HFF-Myc (cell line): ENCODE data around the gene RNASEH2B.

Experiments used
- DNase-seq: peaks from one replicate; pipeline ENCODE4 v3.0.0-alpha.2; 2011; ENCODE audit warnings: low read depth; ENCODE audit errors: extremely low read depth
- H3K4me3 ChIP-seq: replicated peaks from 2 replicates; pipeline ENCODE4 v1.5.1; 2011; ENCODE audit warnings: low read depth, mild to moderate bottlenecking, control low read depth, low read length
- CTCF ChIP-seq: IDR thresholded peaks from 2 replicates; pipeline ENCODE4 v1.5.1; 2012; ENCODE audit warnings: mild to moderate bottlenecking, low read depth, low read length, control low read depth; ENCODE audit errors: missing control alignments

The RNASEH2B gene

DNA sequence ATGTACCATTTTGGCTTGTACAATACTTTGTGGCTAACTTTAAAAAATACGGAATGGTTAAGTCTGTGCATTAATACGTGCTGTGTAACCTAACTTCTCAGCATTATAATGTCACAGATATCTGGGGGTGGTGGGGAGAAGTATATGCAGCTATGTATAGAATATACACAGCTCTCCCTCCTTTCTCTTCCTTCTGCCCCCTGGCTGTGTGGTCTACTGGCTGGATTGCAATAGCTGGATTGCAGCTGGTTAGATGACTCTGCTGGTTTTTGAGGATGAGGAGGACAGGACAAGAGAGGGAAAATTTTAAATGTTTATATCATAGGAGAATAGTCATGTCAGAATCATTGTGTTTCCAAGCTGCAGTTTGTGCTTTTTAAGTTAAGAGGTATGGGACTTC, 9.7 kb downstream of the RNASEH2B start:
- TF ChIP-seq CTCF: no peak
- H3K4me3 ChIP-seq: no peak overlapping the region
- DNase-seq: no peak

- TF ChIP-seq CTCF: no peak
These were observed 12.1 kb downstream of the RNASEH2B start for GRCh38 chr13:50921706-50922105.

GRCh38 chr13:50923272-50923671, 13.7 kb downstream of the RNASEH2B start:
- DNase-seq: no peak

More at GRCh38 chr13:50921706-50922105, 12.1 kb downstream of the RNASEH2B start:
- no peak overlapping the region for H3K4me3 ChIP-seq
- DNase-seq: no peak

DNA sequence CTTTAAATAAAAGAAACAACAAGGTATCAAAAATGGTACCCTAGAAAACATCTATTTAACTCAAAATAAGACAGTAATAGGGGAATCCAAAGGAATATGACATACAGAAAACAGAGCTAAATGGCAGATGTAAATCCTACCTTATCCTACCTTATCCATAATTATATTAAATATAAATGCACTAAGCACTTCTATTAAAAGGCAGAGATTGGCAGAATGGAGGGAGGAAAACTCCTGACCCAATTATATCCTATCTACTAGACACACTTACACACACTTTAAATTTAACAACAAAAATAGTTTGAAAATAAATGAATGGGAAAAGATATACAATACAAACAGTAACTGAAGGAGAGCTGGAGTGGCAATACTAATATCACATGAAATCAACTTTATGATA, 14.4 kb downstream of the RNASEH2B start:
- DNase-seq: no peak
- TF ChIP-seq CTCF: no peak
- no peak overlapping the region for H3K4me3 ChIP-seq

More at GRCh38 chr13:50923272-50923671, 13.7 kb downstream of the RNASEH2B start:
- TF ChIP-seq CTCF: no peak
- H3K4me3 ChIP-seq: no peak overlapping the region

- H3K4me3 ChIP-seq: no peak overlapping the region
- TF ChIP-seq CTCF: no peak
- DNase-seq: no peak
These were observed 18.1 kb downstream of the RNASEH2B start for GRCh38 chr13:50927701-50928100.

DNA sequence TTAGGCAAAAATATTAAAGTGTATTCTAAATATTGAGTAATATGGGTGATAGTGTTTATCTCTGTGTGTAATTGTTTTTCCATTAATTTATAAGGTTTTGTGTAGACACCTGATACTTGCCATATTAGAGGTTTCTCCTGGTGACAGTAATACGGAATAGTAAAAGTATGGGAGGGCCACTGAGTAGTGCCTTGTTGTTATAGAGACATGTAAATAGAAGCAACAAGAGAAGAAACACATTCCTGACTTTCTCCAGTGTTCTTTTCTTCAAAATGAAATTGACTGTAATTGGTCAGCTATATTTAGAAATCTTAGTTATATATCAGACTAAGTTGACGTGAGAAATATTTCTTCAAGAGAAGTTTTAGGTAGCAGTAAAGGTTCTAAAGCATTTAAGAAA, 18.5 kb downstream of the RNASEH2B start:
- TF ChIP-seq CTCF: no peak
- no peak overlapping the region for H3K4me3 ChIP-seq
- no peak for DNase-seq

DNA sequence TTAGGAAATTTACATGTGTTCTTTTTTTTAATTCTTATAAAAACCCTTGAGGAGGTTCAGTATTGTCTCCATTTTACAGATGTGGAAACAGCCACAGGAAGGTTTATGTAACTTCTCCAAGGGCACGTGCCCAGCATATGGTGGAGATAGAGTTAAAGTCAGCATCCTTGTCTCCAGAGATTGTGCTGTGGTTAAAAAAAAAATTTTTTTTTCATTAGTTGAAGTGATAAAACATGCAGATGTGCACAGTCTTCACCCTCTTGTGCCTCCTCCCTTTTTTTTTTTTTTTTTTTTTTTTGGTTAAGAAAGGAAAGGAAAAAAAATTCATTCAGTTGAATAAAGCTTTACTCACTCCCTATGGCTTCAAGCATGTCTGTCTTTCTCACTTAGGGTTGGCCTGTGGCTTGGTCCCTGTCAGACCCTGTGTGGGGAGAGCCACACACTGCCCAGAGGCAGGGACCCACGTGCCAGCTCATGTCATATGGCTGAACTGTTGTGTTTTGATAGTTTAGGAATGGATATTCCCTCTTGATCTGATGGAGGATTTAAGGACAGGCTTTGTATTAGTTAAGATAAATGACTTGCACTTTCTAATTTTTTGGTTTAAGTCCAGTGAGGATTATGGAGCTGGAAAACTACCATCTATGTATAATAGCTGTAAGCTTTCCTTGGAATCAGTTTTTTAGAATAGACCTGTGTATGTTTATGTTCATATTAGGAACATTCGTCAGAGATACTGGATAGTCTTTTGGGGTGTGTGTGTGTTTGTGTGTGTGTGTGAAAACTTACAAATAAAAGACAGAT, 19.3 kb downstream of the RNASEH2B start:
- no peak overlapping the region for H3K4me3 ChIP-seq
- TF ChIP-seq CTCF: no peak
- DNase-seq: peak; percentile 55
